Stimulated activated naive CD8-positive, alpha-beta T cell treated with anti-CD3 and anti-CD28 coated beads, Interleukin-15, amount 100 ng/mL, for 72 hours (primary cell): ENCODE results near the gene TMEM250.

Experiments used
- ATAC-seq: fragments of 150-1000 bp; cut with Tn5 transposase; 2 replicates; pipeline ENCODE4 v1.10.0; 2021; ENCODE audit warnings: mild to moderate bottlenecking, moderate library complexity
- DNase-seq, 2 donors: peaks; one replicate each; pipeline ENCODE4 v3.0.0; 2021 to 2022
- H3K27ac Mint-ChIP-seq, 2 donors: one replicate each; pipeline ENCODE4 v1.8.0; 2022; ENCODE audit warnings: mild to moderate bottlenecking in 2 of 2, mixed read lengths in 2 of 2, moderate library complexity in 2 of 2
- H3K27me3 Mint-ChIP-seq: one replicate; pipeline ENCODE4 v1.8.0; 2022; ENCODE audit warnings: mixed read lengths
- H3K4me1 Mint-ChIP-seq: one replicate; pipeline ENCODE4 v1.8.0; 2022; ENCODE audit warnings: mild to moderate bottlenecking, mixed read lengths
- H3K4me3 Mint-ChIP-seq, 2 donors: one replicate each; pipeline ENCODE4 v1.8.0; 2022; ENCODE audit warnings: mild to moderate bottlenecking in 2 of 2, mixed read lengths in 2 of 2, moderate library complexity in 1 of 2
- H3K9me3 Mint-ChIP-seq, 2 donors: one replicate each; pipeline ENCODE4 v1.8.0; 2022; ENCODE audit warnings: mixed read lengths in 2 of 2

TMEM250 gene

GRCh38 chr9:136118320-136119060, at the start of gene TMEM250:
Gene TMEM250, minus strand, starts transcription at chr9:136118875. Its CDS starts 1,975 bp downstream, at chr9:136116900.
- Mint-ChIP-seq H3K27me3 (no peaks in the 10 kb centered on the region), H3K9me3 (no peaks in the 10 kb centered on the region), H3K27ac (peak within 1 kb of the TSS; percentile 49 to 57), H3K4me3 (peak within 1 kb of the TSS; percentile 90), H3K4me1 (peaks cover 44% of the 10 kb centered on the region)
- ATAC-seq (peak; percentile 91), DNase-seq (peak; percentile 97 to 98)

- H3K4me3 Mint-ChIP-seq, result no peak overlapping the region
- no peaks in the 10 kb centered on the region for H3K4me1 Mint-ChIP-seq
- ATAC-seq (no peak), DNase-seq (no peak)
- H3K27me3 Mint-ChIP-seq, result no peaks in the 10 kb centered on the region
- peaks cover 5 to 7% of the 10 kb centered on the region in 2 donors for H3K9me3 Mint-ChIP-seq
- no peak overlapping the region for H3K27ac Mint-ChIP-seq
Observed at GRCh38 chr9:136163248-136163850, 44.7 kb upstream of the TMEM250 start.

GRCh38 chr9:136160995-136161610, 42.4 kb upstream of the TMEM250 start:
- Mint-ChIP-seq H3K27me3 (no peaks in the 10 kb centered on the region), H3K27ac (no peak overlapping the region), H3K4me1 (no peaks in the 10 kb centered on the region), H3K4me3 (no peak overlapping the region), H3K9me3 (peaks cover 5 to 7% of the 10 kb centered on the region in 2 donors)
- DNase-seq (no peak), ATAC-seq (no peak)

GRCh38 chr9:136160381-136160841, 41.7 kb upstream of the TMEM250 start:
- ATAC-seq (no peak), DNase-seq (no peak)
- Mint-ChIP-seq H3K4me3 (no peak overlapping the region), H3K27ac (peak overlapping the region in 1 of 2 donors; percentile 76), H3K4me1 (no peaks in the 10 kb centered on the region), H3K9me3 (peaks cover 5 to 7% of the 10 kb centered on the region in 2 donors), H3K27me3 (peaks cover 5% of the 10 kb centered on the region)

GRCh38 chr9:136159851-136160250, 41.2 kb upstream of the TMEM250 start:
- peak overlapping the region in 1 of 2 donors; percentile 15 for H3K27ac Mint-ChIP-seq
- ATAC-seq (no peak), DNase-seq (no peak)
- no peak overlapping the region for H3K4me3 Mint-ChIP-seq
- H3K27me3 Mint-ChIP-seq, result peaks cover 10% of the 10 kb centered on the region
- H3K4me1 Mint-ChIP-seq, result no peaks in the 10 kb centered on the region
- peaks cover 5 to 7% of the 10 kb centered on the region in 2 donors for H3K9me3 Mint-ChIP-seq

- peaks cover 13% of the 10 kb centered on the region for H3K27me3 Mint-ChIP-seq
- H3K27ac Mint-ChIP-seq, result no peak overlapping the region
- no peaks in the 10 kb centered on the region for H3K4me1 Mint-ChIP-seq
- H3K9me3 Mint-ChIP-seq, result no peaks in the 10 kb centered on the region
- H3K4me3 Mint-ChIP-seq, result no peak overlapping the region
- no peak for ATAC-seq
- DNase-seq, result no peak
Observed at GRCh38 chr9:136157477-136158265, 39.0 kb upstream of the TMEM250 start.

- H3K9me3 Mint-ChIP-seq, result no peaks in the 10 kb centered on the region
- no peak overlapping the region for H3K4me3 Mint-ChIP-seq
- DNase-seq, result no peak
- no peak for ATAC-seq
- no peaks in the 10 kb centered on the region for H3K4me1 Mint-ChIP-seq
- peaks cover 13% of the 10 kb centered on the region for H3K27me3 Mint-ChIP-seq
- H3K27ac Mint-ChIP-seq, result no peak overlapping the region
Observed at GRCh38 chr9:136156209-136157120, 37.8 kb upstream of the TMEM250 start.

- no peak for ATAC-seq
Observed at GRCh38 chr9:136155576-136155975, 36.9 kb upstream of the TMEM250 start.

GRCh38 chr9:136154943-136155342, 36.3 kb upstream of the TMEM250 start:
- Mint-ChIP-seq H3K4me3 (no peak overlapping the region), H3K9me3 (no peaks in the 10 kb centered on the region), H3K27me3 (peaks cover 13% of the 10 kb centered on the region), H3K27ac (no peak overlapping the region), H3K4me1 (no peaks in the 10 kb centered on the region)
- DNase-seq (no peak), ATAC-seq (no peak)

More at GRCh38 chr9:136155576-136155975, 36.9 kb upstream of the TMEM250 start:
- no peak for DNase-seq
- no peaks in the 10 kb centered on the region for H3K9me3 Mint-ChIP-seq
- no peak overlapping the region for H3K4me3 Mint-ChIP-seq
- no peak overlapping the region for H3K27ac Mint-ChIP-seq
- no peaks in the 10 kb centered on the region for H3K4me1 Mint-ChIP-seq
- peaks cover 13% of the 10 kb centered on the region for H3K27me3 Mint-ChIP-seq

- ATAC-seq (no peak), DNase-seq (no peak)
- H3K9me3 Mint-ChIP-seq, result no peaks in the 10 kb centered on the region
- H3K27ac Mint-ChIP-seq, result no peak overlapping the region
- H3K27me3 Mint-ChIP-seq, result peaks cover 13% of the 10 kb centered on the region
- H3K4me3 Mint-ChIP-seq, result no peak overlapping the region
- H3K4me1 Mint-ChIP-seq, result no peaks in the 10 kb centered on the region
Observed at GRCh38 chr9:136153381-136154065, 34.8 kb upstream of the TMEM250 start.

GRCh38 chr9:136152931-136153330, 34.3 kb upstream of the TMEM250 start:
- H3K27me3 Mint-ChIP-seq, result peaks cover 13% of the 10 kb centered on the region
- no peak overlapping the region for H3K4me3 Mint-ChIP-seq
- H3K27ac Mint-ChIP-seq, result no peak overlapping the region
- no peaks in the 10 kb centered on the region for H3K4me1 Mint-ChIP-seq
- no peaks in the 10 kb centered on the region for H3K9me3 Mint-ChIP-seq
- no peak for ATAC-seq
- no peak for DNase-seq

- Mint-ChIP-seq H3K4me3 (no peak overlapping the region), H3K27ac (no peak overlapping the region), H3K9me3 (no peaks in the 10 kb centered on the region), H3K4me1 (no peaks in the 10 kb centered on the region), H3K27me3 (peaks cover 16% of the 10 kb centered on the region)
- DNase-seq, result no peak
- no peak for ATAC-seq
Observed at GRCh38 chr9:136152543-136152866, 33.8 kb upstream of the TMEM250 start.

- Mint-ChIP-seq H3K9me3 (no peaks in the 10 kb centered on the region), H3K4me1 (no peaks in the 10 kb centered on the region), H3K27ac (no peak overlapping the region), H3K4me3 (no peak overlapping the region), H3K27me3 (peaks cover 21% of the 10 kb centered on the region)
- DNase-seq (no peak), ATAC-seq (peak; percentile 27)
Observed at GRCh38 chr9:136151848-136152542, 33.3 kb upstream of the TMEM250 start.
